Naive B cell (primary cell): ENCODE measurements around the gene XPO4. TPM values are rescaled to one million over a fixed set of nuclear protein-coding genes. Genes with fewer than 3 reads are reported as not detected.
"Not testable (repeated sequence)": the region's sequence is repeated elsewhere in the genome, so short reads cannot be mapped to it uniquely, and the experiment has no call there.

ENCODE experiments used
- ATAC-seq, 2 donors: fragments of 150-1000 bp; cut with Tn5 transposase; 2 replicates each; pipeline ENCODE4 v1.10.0; 2021; ENCODE audit warnings: low read depth in 2 of 2, mild to moderate bottlenecking in 2 of 2, moderate library complexity in 2 of 2
- DNase-seq: peaks from one replicate; pipeline ENCODE4 v3.0.0; 2022
- H3K27ac Mint-ChIP-seq, 6 donors: one replicate each; pipeline ENCODE4 v1.8.0; 2020 to 2022; ENCODE audit warnings: mild to moderate bottlenecking in 6 of 6, mixed read lengths in 6 of 6, moderate library complexity in 5 of 6, inconsistent platforms in 2 of 6
- H3K27me3 Mint-ChIP-seq, 3 donors: one replicate each; pipeline ENCODE4 v1.8.0; 2021 to 2022; ENCODE audit warnings: mixed read lengths in 3 of 3, mild to moderate bottlenecking in 1 of 3
- H3K36me3 Mint-ChIP-seq, 2 donors: one replicate each; pipeline ENCODE4 v1.8.0; 2020 to 2022; ENCODE audit warnings: mixed read lengths in 2 of 2, inconsistent platforms in 1 of 2, mild to moderate bottlenecking in 1 of 2
- H3K4me1 Mint-ChIP-seq, 3 donors: one replicate each; pipeline ENCODE4 v1.8.0; 2020 to 2022; ENCODE audit warnings: mixed read lengths in 3 of 3, inconsistent platforms in 1 of 3, mild to moderate bottlenecking in 1 of 3, moderate library complexity in 1 of 3
- H3K4me3 Mint-ChIP-seq, 8 donors: one replicate each; pipeline ENCODE4 v1.8.0; 2020 to 2022; ENCODE audit warnings: mild to moderate bottlenecking in 8 of 8, mixed read lengths in 8 of 8, moderate library complexity in 8 of 8, inconsistent platforms in 2 of 8
- H3K9me3 Mint-ChIP-seq, 7 donors: one replicate each; pipeline ENCODE4 v1.8.0; 2020 to 2022; ENCODE audit warnings: mixed read lengths in 7 of 7, mild to moderate bottlenecking in 5 of 7, inconsistent platforms in 2 of 7, moderate library complexity in 1 of 7
- polyA plus RNA-seq, 6 donors: library from polyadenylated mRNA; unstranded; fragments of 300-500 nt; fragmentation: Illumina TruSeq; gene quantifications; one replicate each; pipeline ENCODE4 v1.2.3, GENCODE V29; 2021; ENCODE audit warnings: low read depth in 6 of 6

XPO4 gene
- polyA plus RNA-seq, 6 donors from 2014 or later: 4.0 to 10.1 (median 6.7) TPM

DNA sequence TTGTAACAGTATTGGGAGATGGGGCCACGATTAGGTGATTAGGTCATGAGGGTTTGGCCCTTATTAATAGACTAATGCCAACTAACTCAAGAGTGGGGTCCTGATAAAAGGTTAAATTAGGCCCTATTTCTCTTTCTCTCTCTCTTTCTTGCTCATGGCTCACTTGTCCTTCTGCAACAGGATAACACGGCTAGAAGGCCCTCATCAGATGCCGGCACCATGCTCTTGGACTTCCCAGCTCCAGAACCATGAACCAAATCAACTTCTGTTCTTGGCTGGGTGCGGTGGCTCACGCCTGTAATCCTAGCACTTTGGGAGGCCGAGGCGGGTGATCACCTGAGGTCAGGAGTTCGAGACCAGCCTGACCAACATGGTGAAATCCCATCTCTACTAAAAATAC lies 28.1 kb downstream of the XPO4 start:
- H3K4me1 Mint-ChIP-seq: peaks cover 23 to 60% (median 52%) of the 10 kb centered on the region in 3 donors
- not testable (repeated sequence) for H3K27me3 Mint-ChIP-seq, H3K9me3 Mint-ChIP-seq, ATAC-seq, H3K4me3 Mint-ChIP-seq, DNase-seq
- H3K36me3 Mint-ChIP-seq: peaks cover 13 to 16% of the 10 kb centered on the region in 2 donors
- H3K27ac Mint-ChIP-seq: peak overlapping the region in 1 of 6 donors; percentile 15

DNA sequence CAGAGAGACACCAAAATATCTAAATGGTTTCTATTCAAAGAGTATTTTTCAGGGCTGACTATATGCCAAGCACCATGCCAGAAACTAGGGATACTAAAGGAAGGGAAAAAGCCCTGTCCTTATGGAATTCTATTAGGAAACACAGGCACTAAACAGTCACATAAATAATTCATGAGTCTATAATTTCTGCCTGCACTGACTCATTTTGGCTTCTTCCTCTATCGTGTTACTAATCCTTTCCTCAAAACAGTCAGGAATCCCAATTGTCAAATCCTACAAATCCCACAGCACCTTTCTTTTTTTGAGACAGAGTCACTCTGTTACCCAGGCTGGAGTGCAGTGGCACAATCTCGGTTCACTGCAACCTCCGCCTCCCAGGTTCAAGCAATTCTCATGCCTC lies 29.2 kb downstream of the XPO4 start:
- peaks cover 0 to 8% (median 4%) of the 10 kb centered on the region in 7 donors for H3K9me3 Mint-ChIP-seq
- H3K4me1 Mint-ChIP-seq: peaks cover 17 to 49% (median 42%) of the 10 kb centered on the region in 3 donors
- ATAC-seq: no peak
- DNase-seq: no peak
- H3K27me3 Mint-ChIP-seq: no peaks in the 10 kb centered on the region
- peaks cover 9 to 13% of the 10 kb centered on the region in 2 donors for H3K36me3 Mint-ChIP-seq
- H3K4me3 Mint-ChIP-seq: peak overlapping the region in 2 of 8 donors; percentile 66 to 75
- peak overlapping the region in 3 of 6 donors; percentile 62 to 96 (median 66) for H3K27ac Mint-ChIP-seq

- no peak for ATAC-seq
- Mint-ChIP-seq H3K27ac (no peak overlapping the region), H3K9me3 (no peaks in the 10 kb centered on the region), H3K4me3 (peak overlapping the region in 1 of 8 donors; percentile 6), H3K36me3 (peaks cover 0 to 4% of the 10 kb centered on the region in 2 donors), H3K27me3 (no peaks in the 10 kb centered on the region), H3K4me1 (peaks cover 16 to 40% (median 32%) of the 10 kb centered on the region in 3 donors)
- DNase-seq: no peak
Observed at GRCh38 chr13:20870829-20871228, 31.7 kb downstream of the XPO4 start.

- H3K36me3 Mint-ChIP-seq: peaks cover 0 to 4% of the 10 kb centered on the region in 2 donors
- H3K4me3 Mint-ChIP-seq: no peak overlapping the region
- DNase-seq (no peak), ATAC-seq (no peak)
- no peak overlapping the region for H3K27ac Mint-ChIP-seq
- no peaks in the 10 kb centered on the region for H3K9me3 Mint-ChIP-seq
- no peaks in the 10 kb centered on the region for H3K27me3 Mint-ChIP-seq
- H3K4me1 Mint-ChIP-seq: peaks cover 13 to 34% (median 28%) of the 10 kb centered on the region in 3 donors
Observed at GRCh38 chr13:20869540-20869939, 33.0 kb downstream of the XPO4 start.

DNA sequence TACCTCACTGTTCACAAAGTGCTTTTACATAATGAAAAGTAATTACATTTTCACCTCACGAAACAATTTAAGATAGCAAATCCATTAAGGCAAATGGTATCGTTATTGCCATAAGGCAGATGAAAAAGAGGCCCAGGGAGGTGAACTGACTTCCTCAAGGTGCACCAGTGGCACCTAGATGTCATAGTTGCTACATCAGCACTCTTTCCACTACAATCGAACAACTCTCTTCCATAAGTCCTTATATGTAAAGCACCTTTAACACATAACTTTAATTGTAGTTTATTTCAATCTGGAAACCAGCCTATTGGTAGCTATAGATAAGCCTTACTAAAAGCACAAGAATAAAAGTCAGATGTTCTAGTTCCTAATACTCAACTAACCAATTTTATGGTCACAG lies 35.1 kb downstream of the XPO4 start:
- no peaks in the 10 kb centered on the region for H3K9me3 Mint-ChIP-seq
- peaks cover 12 to 15% (median 12%) of the 10 kb centered on the region in 3 donors for H3K4me1 Mint-ChIP-seq
- ATAC-seq (no peak), DNase-seq (no peak)
- no peak overlapping the region for H3K4me3 Mint-ChIP-seq
- peak overlapping the region in 1 of 6 donors; percentile 22 for H3K27ac Mint-ChIP-seq
- H3K27me3 Mint-ChIP-seq: no peaks in the 10 kb centered on the region
- peaks cover 0 to 4% of the 10 kb centered on the region in 2 donors for H3K36me3 Mint-ChIP-seq

- Mint-ChIP-seq H3K27ac (peak overlapping the region in 1 of 6 donors; percentile 17), H3K36me3 (peaks cover 15 to 18% of the 10 kb centered on the region in 2 donors)
- ATAC-seq, H3K4me3 Mint-ChIP-seq, H3K27me3 Mint-ChIP-seq, H3K9me3 Mint-ChIP-seq, H3K4me1 Mint-ChIP-seq, DNase-seq: not testable (repeated sequence)
Observed at GRCh38 chr13:20861666-20862065, 40.9 kb downstream of the XPO4 start.

- H3K4me1 Mint-ChIP-seq: peaks cover 1 to 6% (median 3%) of the 10 kb centered on the region in 3 donors
- no peak overlapping the region for H3K27ac Mint-ChIP-seq
- no peak overlapping the region for H3K4me3 Mint-ChIP-seq
- ATAC-seq (no peak), DNase-seq (no peak)
- no peaks in the 10 kb centered on the region for H3K27me3 Mint-ChIP-seq
- peaks cover 15 to 19% of the 10 kb centered on the region in 2 donors for H3K36me3 Mint-ChIP-seq
- H3K9me3 Mint-ChIP-seq: no peaks in the 10 kb centered on the region
Observed at GRCh38 chr13:20860844-20861243, 41.7 kb downstream of the XPO4 start.

GRCh38 chr13:20856650-20857049 lies 45.9 kb downstream of the XPO4 start:
- ATAC-seq (no peak), DNase-seq (no peak)
- Mint-ChIP-seq H3K27ac (peak overlapping the region in 2 of 6 donors; percentile 8 to 31), H3K9me3 (no peaks in the 10 kb centered on the region), H3K36me3 (peaks cover 16 to 17% of the 10 kb centered on the region in 2 donors), H3K4me3 (no peak overlapping the region), H3K4me1 (peaks cover 0 to 3% (median 0%) of the 10 kb centered on the region in 3 donors), H3K27me3 (no peaks in the 10 kb centered on the region)

GRCh38 chr13:20851844-20852402 lies 50.6 kb downstream of the XPO4 start:
- Mint-ChIP-seq H3K4me3 (no peak overlapping the region), H3K9me3 (no peaks in the 10 kb centered on the region), H3K27ac (no peak overlapping the region), H3K4me1 (peaks cover 0 to 5% (median 3%) of the 10 kb centered on the region in 3 donors), H3K27me3 (no peaks in the 10 kb centered on the region), H3K36me3 (peaks cover 8 to 9% of the 10 kb centered on the region in 2 donors)
- DNase-seq: no peak
- ATAC-seq: no peak

DNA sequence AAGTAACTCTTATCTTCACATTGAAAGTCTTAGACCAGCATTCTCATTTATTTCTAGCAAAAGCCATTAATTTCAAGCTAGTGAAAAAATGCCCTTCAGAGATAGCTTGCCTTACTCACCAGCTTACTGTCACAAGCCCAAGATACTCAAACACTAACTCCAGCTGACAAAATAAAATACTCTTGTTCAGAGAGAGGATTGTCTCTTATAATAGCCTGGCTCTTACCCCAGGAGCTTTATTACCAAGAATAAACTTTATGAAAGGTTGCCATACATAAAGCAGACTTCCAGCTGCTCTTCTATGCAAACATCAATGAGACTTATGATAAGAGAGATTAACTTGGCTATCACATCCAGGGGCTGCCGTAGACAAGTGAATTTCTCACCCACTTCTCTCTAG lies 53.6 kb downstream of the XPO4 start:
- DNase-seq (no peak), ATAC-seq (no peak)
- no peaks in the 10 kb centered on the region for H3K9me3 Mint-ChIP-seq
- H3K27me3 Mint-ChIP-seq: no peaks in the 10 kb centered on the region
- H3K4me1 Mint-ChIP-seq: peaks cover 0 to 5% (median 0%) of the 10 kb centered on the region in 3 donors
- H3K4me3 Mint-ChIP-seq: no peak overlapping the region
- no peak overlapping the region for H3K27ac Mint-ChIP-seq
- peaks cover under 1 to 2% of the 10 kb centered on the region in 2 donors for H3K36me3 Mint-ChIP-seq

GRCh38 chr13:20848203-20848602 lies 54.3 kb downstream of the XPO4 start:
- ATAC-seq (no peak), DNase-seq (no peak)
- Mint-ChIP-seq H3K27ac (no peak overlapping the region), H3K4me1 (peaks cover 0 to 5% (median 0%) of the 10 kb centered on the region in 3 donors), H3K4me3 (no peak overlapping the region), H3K36me3 (no peaks in the 10 kb centered on the region), H3K9me3 (no peaks in the 10 kb centered on the region), H3K27me3 (no peaks in the 10 kb centered on the region)

GRCh38 chr13:20847296-20847695 lies 55.2 kb downstream of the XPO4 start:
- no peak for DNase-seq
- Mint-ChIP-seq H3K4me3 (no peak overlapping the region), H3K36me3 (no peaks in the 10 kb centered on the region), H3K9me3 (no peaks in the 10 kb centered on the region), H3K27ac (no peak overlapping the region), H3K27me3 (no peaks in the 10 kb centered on the region), H3K4me1 (peaks cover 0 to 5% (median 0%) of the 10 kb centered on the region in 3 donors)
- ATAC-seq: no peak

- H3K27ac Mint-ChIP-seq: no peak overlapping the region
- H3K36me3 Mint-ChIP-seq: peaks cover 9 to 14% of the 10 kb centered on the region in 2 donors
- no peak overlapping the region for H3K4me3 Mint-ChIP-seq
Observed at GRCh38 chr13:20843166-20843565, 59.4 kb downstream of the XPO4 start.

GRCh38 chr13:20840568-20840967 lies 62.0 kb downstream of the XPO4 start:
- Mint-ChIP-seq H3K9me3 (no peaks in the 10 kb centered on the region), H3K27ac (no peak overlapping the region), H3K4me1 (peaks cover 0 to 5% (median 0%) of the 10 kb centered on the region in 3 donors)

More at GRCh38 chr13:20843166-20843565, 59.4 kb downstream of the XPO4 start:
- Mint-ChIP-seq H3K27me3 (no peaks in the 10 kb centered on the region), H3K9me3 (no peaks in the 10 kb centered on the region), H3K4me1 (no peaks in the 10 kb centered on the region)
- ATAC-seq: no peak
- DNase-seq: no peak

More at GRCh38 chr13:20840568-20840967, 62.0 kb downstream of the XPO4 start:
- peaks cover 19 to 27% of the 10 kb centered on the region in 2 donors for H3K36me3 Mint-ChIP-seq
- ATAC-seq: no peak
- H3K27me3 Mint-ChIP-seq: no peaks in the 10 kb centered on the region
- DNase-seq: no peak
- H3K4me3 Mint-ChIP-seq: no peak overlapping the region
